ENCODE data around the gene BNC2. TPM values are rescaled to one million over a fixed set of nuclear protein-coding genes. Genes with fewer than 3 reads are reported as not detected.

BNC2 gene
- total RNA-seq, 2 experiments from 2014 or later: not detected

GRCh38 chr9:16391369-16391768, 479.1 kb downstream of the BNC2 start:
- Mint-ChIP-seq H3K4me1 (ENCODE audit: low read depth) (no peaks in the 10 kb centered on the region), H3K9me3 (peaks cover 7% of the 10 kb centered on the region), H3K4me3 (no peak overlapping the region), H3K27ac (no peak overlapping the region), H3K36me3 (ENCODE audit: low read depth) (no peaks in the 10 kb centered on the region), H3K27me3 (no peaks in the 10 kb centered on the region)
- no peaks in the 10 kb centered on the region for H3K4me1 ChIP-seq (ENCODE audit: insufficient read depth, low read length)
- peaks cover 0 to 21% of the 10 kb centered on the region in 2 experiments for H3K9me3 ChIP-seq (ENCODE audit: control insufficient read depth in 1 of 2, insufficient read depth in 1 of 2, low read length in 2 of 2)
- no peak overlapping the region for H3K27ac ChIP-seq (ENCODE audit: low read depth in 1 of 2, low read length in 2 of 2)
- ChIA-PET CTCF (no interaction called here), POLR2A (no interaction called here)
- TF ChIP-seq CTCF (IDR thresholded peaks at IDR 0.05): no peak
- H3K27me3 ChIP-seq (ENCODE audit: control insufficient read depth in 1 of 2, insufficient read depth in 2 of 2, low read length in 2 of 2): no peaks in the 10 kb centered on the region
- intact Hi-C loops (cut with DNase I, micrococcal nuclease): no loop called here
- no peak for ATAC-seq (ENCODE audit: poor library complexity)
- H3K36me3 ChIP-seq (ENCODE audit: insufficient read depth, low read length): no peaks in the 10 kb centered on the region
- no peak overlapping the region for H3K4me3 ChIP-seq (ENCODE audit: low read length)
- no peak for DNase-seq

GRCh38 chr9:16387382-16387781, 483.1 kb downstream of the BNC2 start:
- H3K27ac Mint-ChIP-seq: no peak overlapping the region
- CTCF ChIA-PET: no interaction called here

GRCh38 chr9:16386827-16387077, 483.7 kb downstream of the BNC2 start:
- POLR2A ChIA-PET: no interaction called here
- ATAC-seq (ENCODE audit: poor library complexity): no peak

More at GRCh38 chr9:16387382-16387781, 483.1 kb downstream of the BNC2 start:
- H3K9me3 Mint-ChIP-seq: peaks cover 3% of the 10 kb centered on the region
- Histone ChIP-seq H3K27me3 (ENCODE audit: control insufficient read depth in 1 of 2, insufficient read depth in 2 of 2, low read length in 2 of 2) (no peaks in the 10 kb centered on the region), H3K36me3 (ENCODE audit: insufficient read depth, low read length) (no peaks in the 10 kb centered on the region), H3K4me1 (ENCODE audit: insufficient read depth, low read length) (no peaks in the 10 kb centered on the region), H3K4me3 (ENCODE audit: low read length) (no peak overlapping the region), H3K9me3 (ENCODE audit: control insufficient read depth in 1 of 2, insufficient read depth in 1 of 2, low read length in 2 of 2) (peaks cover 0 to 21% of the 10 kb centered on the region in 2 experiments), H3K27ac (ENCODE audit: low read depth in 1 of 2, low read length in 2 of 2) (no peak overlapping the region)
- no peaks in the 10 kb centered on the region for H3K4me1 Mint-ChIP-seq (ENCODE audit: low read depth)
- POLR2A ChIA-PET: no interaction called here
- H3K27me3 Mint-ChIP-seq: no peaks in the 10 kb centered on the region
- no peak for TF ChIP-seq CTCF (IDR thresholded peaks at IDR 0.05)
- no peak for ATAC-seq (ENCODE audit: poor library complexity)
- H3K36me3 Mint-ChIP-seq (ENCODE audit: low read depth): no peaks in the 10 kb centered on the region
- no peak overlapping the region for H3K4me3 Mint-ChIP-seq
- DNase-seq: no peak
- intact Hi-C loops (cut with DNase I, micrococcal nuclease): no loop called here

More at GRCh38 chr9:16386827-16387077, 483.7 kb downstream of the BNC2 start:
- no peaks in the 10 kb centered on the region for H3K4me1 ChIP-seq (ENCODE audit: insufficient read depth, low read length)
- intact Hi-C loops (cut with DNase I, micrococcal nuclease): no loop called here
- TF ChIP-seq CTCF (IDR thresholded peaks at IDR 0.05): no peak
- CTCF ChIA-PET: no interaction called here
- Mint-ChIP-seq H3K36me3 (ENCODE audit: low read depth) (no peaks in the 10 kb centered on the region), H3K4me3 (no peak overlapping the region), H3K27ac (no peak overlapping the region), H3K9me3 (peaks cover 3% of the 10 kb centered on the region), H3K27me3 (no peaks in the 10 kb centered on the region), H3K4me1 (ENCODE audit: low read depth) (no peaks in the 10 kb centered on the region)
- peaks cover 0 to 21% of the 10 kb centered on the region in 2 experiments for H3K9me3 ChIP-seq (ENCODE audit: control insufficient read depth in 1 of 2, insufficient read depth in 1 of 2, low read length in 2 of 2)
- no peak overlapping the region for H3K27ac ChIP-seq (ENCODE audit: low read depth in 1 of 2, low read length in 2 of 2)
- no peaks in the 10 kb centered on the region for H3K36me3 ChIP-seq (ENCODE audit: insufficient read depth, low read length)
- no peaks in the 10 kb centered on the region for H3K27me3 ChIP-seq (ENCODE audit: control insufficient read depth in 1 of 2, insufficient read depth in 2 of 2, low read length in 2 of 2)
- no peak for DNase-seq
- no peak overlapping the region for H3K4me3 ChIP-seq (ENCODE audit: low read length)
